MCF 10A (cell line): ENCODE data around the gene NAA60. TPM values are rescaled to one million over a fixed set of nuclear protein-coding genes. Genes with fewer than 3 reads are reported as not detected.

Experiments used
- BruUV-seq: library from RNA; stranded (reverse); fragments of 400-500 nt; replicated peaks from 2 replicates; lab custom pipeline; 2021; lab: Mats Ljungman, UMichigan
- CTCF ChIA-PET: fragments of 300-600 bp; sonication (Branson Sonifier 250); formaldehyde crosslinking; extraction: SDS; loops from one replicate; lab custom pipeline; 2021; ENCODE audit warnings: antibody characterized with exemption, inconsistent platforms; lab: Yijun Ruan, JAX
- POLR2A ChIA-PET: fragments of 300-600, 350-650 bp; sonication (Branson Sonifier 250); formaldehyde crosslinking; extraction: SDS; loops from one replicate; lab custom pipeline; 2020; ENCODE audit warnings: antibody characterized with exemption, inconsistent platforms; lab: Yijun Ruan, JAX
- DNase-seq: peaks from one replicate; pipeline ENCODE4 v3.0.0-alpha.2; 2018; ENCODE audit not compliant: unreplicated experiment
- H3K27ac Mint-ChIP-seq: one replicate; pipeline ENCODE4 v1.8.0; 2022; ENCODE audit warnings: mild to moderate bottlenecking, low read depth, mixed read lengths; ENCODE audit not compliant: unreplicated experiment
- H3K27me3 Mint-ChIP-seq: one replicate; pipeline ENCODE4 v1.8.0; 2022; ENCODE audit warnings: mixed read lengths; ENCODE audit not compliant: insufficient read depth, unreplicated experiment
- H3K36me3 Mint-ChIP-seq: one replicate; pipeline ENCODE4 v1.8.0; 2022; ENCODE audit warnings: mild to moderate bottlenecking, moderate library complexity, mixed read lengths; ENCODE audit not compliant: insufficient read depth, unreplicated experiment
- H3K4me1 Mint-ChIP-seq: one replicate; pipeline ENCODE4 v1.8.0; 2022; ENCODE audit warnings: mixed read lengths; ENCODE audit not compliant: insufficient read depth, unreplicated experiment
- H3K4me3 Mint-ChIP-seq: one replicate; pipeline ENCODE4 v1.8.0; 2022; ENCODE audit warnings: mild to moderate bottlenecking, moderate library complexity, mixed read lengths; ENCODE audit not compliant: unreplicated experiment
- H3K9me3 Mint-ChIP-seq: one replicate; pipeline ENCODE4 v1.8.0; 2022; ENCODE audit warnings: mixed read lengths; ENCODE audit not compliant: unreplicated experiment
- CTCF ChIP-seq: fragments of 200-600 bp; IDR thresholded peaks from one replicate; pipeline ENCODE4 v1.8.0; 2022; ENCODE audit warnings: antibody characterized with exemption, mild to moderate bottlenecking; ENCODE audit not compliant: unreplicated experiment
- intact Hi-C: fragments of 100-400 bp; cut with micrococcal nuclease; formaldehyde crosslinking; loops from 2 replicates; pipeline ENCODE4 v1.14.1; 2022
- total RNA-seq: library from RNA; stranded (reverse); gene quantifications from 2 replicates; pipeline ENCODE4 v1.2.3, GENCODE V29; 2022

The NAA60 gene
- total RNA-seq, 1 experiment from 2014 or later: 38.6 TPM

- TF ChIP-seq CTCF: no peak
- Mint-ChIP-seq H3K4me3 (no peak overlapping the region), H3K9me3 (no peaks in the 10 kb centered on the region), H3K27me3 (peaks cover 23% of the 10 kb centered on the region), H3K36me3 (peaks cover 13% of the 10 kb centered on the region), H3K27ac (no peak overlapping the region), H3K4me1 (no peaks in the 10 kb centered on the region)
- ChIA-PET POLR2A (interaction anchor here (1.3 to 3.3 kb wide), 2 partner anchors 12 to 25 kb away, joined by 3 to 10 read pairs; partner anchors contain the start of genes NAA60 and ZNF597), CTCF (interaction anchor here (0.7 to 1.0 kb wide), 2 partner anchors 12 to 81 kb away, joined by 3 read pairs; no protein-coding TSS in a partner anchor)
- intact Hi-C loops: no loop called here
- DNase-seq: no peak
- no TSS peak for BruUV-seq
Measured at GRCh38 chr16:3431779-3432219, 11.7 kb upstream of the NAA60 start.

GRCh38 chr16:3434373-3434772, 9.1 kb upstream of the NAA60 start:
- no peaks in the 10 kb centered on the region for H3K4me1 Mint-ChIP-seq
- ChIA-PET POLR2A (interaction anchor here (1.6 kb wide), 1 partner anchor 10 kb away, joined by 3 read pairs; no protein-coding TSS in a partner anchor), CTCF (no interaction called here)
- H3K9me3 Mint-ChIP-seq: no peaks in the 10 kb centered on the region
- no peak for TF ChIP-seq CTCF
- H3K27ac Mint-ChIP-seq: no peak overlapping the region
- H3K4me3 Mint-ChIP-seq: no peak overlapping the region
- H3K27me3 Mint-ChIP-seq: peaks cover 23% of the 10 kb centered on the region
- intact Hi-C loops: no loop called here
- H3K36me3 Mint-ChIP-seq: peaks cover 15% of the 10 kb centered on the region
- DNase-seq: no peak
- BruUV-seq: no TSS peak

GRCh38 chr16:3439637-3440036, 3.8 kb upstream of the NAA60 start:
- ChIA-PET CTCF (no interaction called here), POLR2A (interaction anchor here (0.6 kb wide), 1 partner anchor 123 kb away, joined by 3 read pairs; no protein-coding TSS in a partner anchor)
- H3K27ac Mint-ChIP-seq: no peak overlapping the region
- peaks cover 11% of the 10 kb centered on the region for H3K27me3 Mint-ChIP-seq
- no peaks in the 10 kb centered on the region for H3K4me1 Mint-ChIP-seq
- intact Hi-C loops: no loop called here
- DNase-seq: no peak
- peaks cover 31% of the 10 kb centered on the region for H3K36me3 Mint-ChIP-seq
- no peak overlapping the region for H3K4me3 Mint-ChIP-seq
- no TSS peak for BruUV-seq
- no peak for TF ChIP-seq CTCF
- H3K9me3 Mint-ChIP-seq: peaks cover 7% of the 10 kb centered on the region

DNA sequence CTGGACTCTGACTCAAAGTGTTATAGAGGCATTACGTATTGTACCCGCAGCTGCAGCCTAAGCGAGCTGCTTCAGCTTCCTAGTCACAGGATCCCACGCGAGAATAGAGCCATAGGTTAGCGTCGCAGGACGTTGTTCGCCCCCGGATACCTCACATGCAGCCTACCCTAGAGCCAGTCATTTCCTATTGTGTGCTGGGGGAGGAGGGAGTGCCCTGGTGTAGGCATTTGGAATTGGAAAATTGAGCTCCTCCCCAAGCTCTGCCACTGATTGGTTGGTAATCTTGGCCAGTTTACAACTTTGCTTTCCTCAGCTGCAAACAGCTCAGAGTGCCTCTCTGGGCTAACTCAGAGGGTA, 530 bp downstream of the NAA60 start:
- TF ChIP-seq CTCF: no peak
- POLR2A ChIA-PET: interaction anchor here (0.6 to 2.7 kb wide), 18 partner anchors 9 to 1018 kb away, joined by 3 to 53 read pairs (median 6); partner anchors contain the start of genes ZNF174, ZNF200, ZNF213 and ZNF263
- CTCF ChIA-PET: interaction anchor here (0.7 to 1.2 kb wide), 5 partner anchors 8 to 385 kb away, joined by 3 read pairs; no protein-coding TSS in a partner anchor
- intact Hi-C loops: no loop called here
- Mint-ChIP-seq H3K27ac (peak overlapping the region; percentile 96), H3K27me3 (no peaks in the 10 kb centered on the region), H3K36me3 (peaks cover 57% of the 10 kb centered on the region), H3K9me3 (peaks cover 7% of the 10 kb centered on the region), H3K4me1 (no peaks in the 10 kb centered on the region), H3K4me3 (peak overlapping the region; percentile 87)
- TSS peak; percentile 84 for BruUV-seq
- DNase-seq: peak; percentile 71
